H1 (cell line): Measurements from ENCODE around the gene NBAS. TPM values are rescaled to one million over a fixed set of nuclear protein-coding genes. Genes with fewer than 3 reads are reported as not detected.

Source experiments
- CTCF ChIA-PET: fragments of 300-600 bp; sonication (Branson Sonifier 250); formaldehyde crosslinking; loops from one replicate; lab custom pipeline; 2021; ENCODE audit not compliant: partially characterized antibody; lab: Charles Lee
- POLR2A ChIA-PET: fragments of 300-600 bp; sonication (Branson Sonifier 250); formaldehyde crosslinking; loops from one replicate; lab custom pipeline; 2021; ENCODE audit warnings: inconsistent platforms; ENCODE audit not compliant: partially characterized antibody; lab: Charles Lee
- DNase-seq, 2 experiments: peaks; one replicate each; pipeline versions ENCODE4 v3.0.0 to v3.0.0-alpha.2; 2010 to 2022; ENCODE audit warnings: low spot score in 2 of 2, low read depth in 1 of 2, mixed read lengths in 1 of 2
- FAIRE-seq: peaks from 2 replicates; lab custom pipeline; 2011; peaks lifted over from hg19 to GRCh38; lab: Jason Lieb, UNC
- H2AFZ ChIP-seq: 2 replicates; pipeline ENCODE4 v1.8.1; 2012; ENCODE audit warnings: low read length, inconsistent platforms
- H2AK5ac ChIP-seq: 2 replicates; pipeline ENCODE4 v1.6.1; 2013; ENCODE audit warnings: low read depth, low read length
- H2BK120ac ChIP-seq: replicated peaks from 2 replicates; pipeline ENCODE3; 2013; ENCODE audit warnings: low read depth, low read length, inconsistent platforms
- H2BK12ac ChIP-seq: 2 replicates; pipeline ENCODE4 v1.6.1; 2013; ENCODE audit warnings: low read depth, low read length
- H2BK15ac ChIP-seq: 2 replicates; pipeline ENCODE4 v1.6.1; 2013; ENCODE audit warnings: low read length
- H2BK20ac ChIP-seq: 2 replicates; pipeline ENCODE4 v1.6.1; 2013; ENCODE audit warnings: low read length
- H2BK5ac ChIP-seq: 2 replicates; pipeline ENCODE4 v1.6.1; 2013; ENCODE audit warnings: low read depth, low read length
- H3K14ac ChIP-seq: 2 replicates; pipeline ENCODE4 v1.6.1; 2013; ENCODE audit warnings: inconsistent platforms; ENCODE audit not compliant: insufficient read length
- H3K18ac ChIP-seq: 2 replicates; pipeline ENCODE4 v1.6.1; 2013; ENCODE audit warnings: low read length; ENCODE audit errors: extremely low read depth
- H3K23ac ChIP-seq: 2 replicates; pipeline ENCODE4 v1.6.1; 2013; ENCODE audit warnings: inconsistent platforms; ENCODE audit not compliant: insufficient read length
- H3K23me2 ChIP-seq: 2 replicates; pipeline ENCODE4 v1.6.1; 2013; ENCODE audit warnings: low read depth, low read length
- H3K27ac ChIP-seq: 2 replicates; pipeline ENCODE4 v1.6.1; 2011; ENCODE audit warnings: low read depth, low read length, inconsistent platforms
- H3K27me3 ChIP-seq, 4 experiments: replicated peaks in 1 of 4; 1 replicate in 1 of 4; 2 replicates in 3 of 4; pipeline versions ENCODE4 v1.6.1 to v1.8.1; 2011 to 2013; ENCODE audit warnings: low read length in 3 of 4, mild to moderate bottlenecking in 3 of 4, inconsistent platforms in 2 of 4, mixed read lengths in 2 of 4, moderate library complexity in 1 of 4; ENCODE audit not compliant: control insufficient read depth in 3 of 4, insufficient read depth in 3 of 4; ENCODE audit errors: extremely low read depth in 1 of 4
- H3K36me3 ChIP-seq, 4 experiments: 2 replicates each; pipeline versions ENCODE4 v1.6.1 to v1.8.1; 2011 to 2013; ENCODE audit warnings: mild to moderate bottlenecking in 4 of 4, low read length in 3 of 4, moderate library complexity in 2 of 4, control low read depth in 1 of 4, inconsistent platforms in 1 of 4; ENCODE audit not compliant: insufficient read depth in 4 of 4, control insufficient read depth in 2 of 4
- H3K4ac ChIP-seq: replicated peaks from 2 replicates; pipeline ENCODE3; 2013; ENCODE audit warnings: low read length, low read depth, mixed read lengths, inconsistent platforms; ENCODE audit not compliant: insufficient read length
- H3K4me1 ChIP-seq, 4 experiments: replicated peaks in 1 of 4; 1 replicate in 1 of 4; 2 replicates in 3 of 4; pipeline versions ENCODE4 v1.6.1 to v1.8.1; 2011 to 2013; ENCODE audit warnings: low read length in 3 of 4, inconsistent platforms in 2 of 4, mixed read lengths in 1 of 4; ENCODE audit not compliant: insufficient read depth in 4 of 4, control insufficient read depth in 3 of 4
- H3K4me2 ChIP-seq, 2 experiments: 2 replicates each; pipeline versions ENCODE4 v1.6.1 to v1.8.1; 2011 to 2013; ENCODE audit warnings: low read depth in 2 of 2, low read length in 2 of 2, control low read depth in 1 of 2, inconsistent platforms in 1 of 2, mild to moderate bottlenecking in 1 of 2; ENCODE audit not compliant: insufficient read depth in 1 of 2
- H3K4me3 ChIP-seq, 4 experiments: fragments of 200-600, 300-600 bp in 1 of 4; sonication (generic), shearing (Covaris generic), sonication (Bioruptor Twin) in 1 of 4; 2 replicates each; pipeline versions ENCODE4 v1.5.1 to v1.8.1; 2011 to 2016; ENCODE audit warnings: low read length in 4 of 4, low read depth in 3 of 4, control low read depth in 2 of 4, inconsistent platforms in 2 of 4, mild to moderate bottlenecking in 2 of 4, mixed read lengths in 1 of 4, moderate library complexity in 1 of 4; ENCODE audit not compliant: insufficient read depth in 2 of 4; ENCODE audit errors: extremely low read depth in 1 of 4
- H3K56ac ChIP-seq: replicated peaks from 2 replicates; pipeline ENCODE3; 2013; ENCODE audit warnings: low read depth, mild to moderate bottlenecking, mixed read lengths, low read length, inconsistent platforms; ENCODE audit not compliant: insufficient read length
- H3K79me1 ChIP-seq: 2 replicates; pipeline ENCODE4 v1.6.1; 2013; ENCODE audit warnings: low read depth, low read length, control low read depth
- H3K79me2 ChIP-seq, 2 experiments: 2 replicates each; pipeline versions ENCODE4 v1.6.1 to v1.8.1; 2012 to 2013; ENCODE audit warnings: low read length in 2 of 2, mild to moderate bottlenecking in 2 of 2, inconsistent platforms in 1 of 2; ENCODE audit not compliant: insufficient read depth in 2 of 2, control insufficient read depth in 1 of 2
- H3K9ac ChIP-seq, 4 experiments: replicated peaks in 1 of 4; 1 replicate in 1 of 4; 2 replicates in 3 of 4; pipeline versions ENCODE4 v1.6.1 to v1.8.1; 2011 to 2013; ENCODE audit warnings: low read depth in 3 of 4, low read length in 3 of 4, control low read depth in 2 of 4, mild to moderate bottlenecking in 2 of 4, moderate library complexity in 2 of 4, inconsistent platforms in 1 of 4; ENCODE audit errors: extremely low read depth in 1 of 4
- H3K9me3 ChIP-seq, 2 experiments: 2 replicates each; pipeline versions ENCODE4 v1.6.1 to v1.8.1; 2012 to 2013; ENCODE audit warnings: mild to moderate bottlenecking in 2 of 2, moderate library complexity in 2 of 2, control low read depth in 1 of 2, inconsistent platforms in 1 of 2, low read depth in 1 of 2, low read length in 1 of 2, mixed read lengths in 1 of 2; ENCODE audit not compliant: insufficient read depth in 2 of 2
- H4K20me1 ChIP-seq, 2 experiments: replicated peaks in 1 of 2; 2 replicates each; pipeline versions ENCODE3 to v1.8.1; 2011 to 2013; ENCODE audit warnings: inconsistent platforms in 2 of 2, low read length in 2 of 2, mild to moderate bottlenecking in 1 of 2; ENCODE audit not compliant: insufficient read depth in 2 of 2, control insufficient read depth in 1 of 2
- H4K5ac ChIP-seq: 2 replicates; pipeline ENCODE4 v1.6.1; 2013; ENCODE audit warnings: low read length, low read depth, mixed read lengths, inconsistent platforms; ENCODE audit not compliant: insufficient read length
- H4K8ac ChIP-seq: 2 replicates; pipeline ENCODE4 v1.8.0; 2013; ENCODE audit warnings: mild to moderate bottlenecking, moderate library complexity, low read length, inconsistent platforms; ENCODE audit not compliant: insufficient read depth; ENCODE audit errors: extremely low read depth
- H4K91ac ChIP-seq: replicated peaks from 2 replicates; pipeline ENCODE3; 2013; ENCODE audit warnings: low read length, mixed read lengths, inconsistent platforms; ENCODE audit not compliant: insufficient read length
- ASH2L ChIP-seq: fragments of 200-600, 300-600 bp; sonication (generic); IDR thresholded peaks from one replicate; pipeline ENCODE4 v1.7.1; 2017; ENCODE audit warnings: low read length
- CTCF ChIP-seq, 3 experiments: IDR thresholded peaks; 1 replicate in 2 of 3; 2 replicates in 1 of 3; pipeline versions ENCODE4 v1.5.1 to v1.6.1; 2011; ENCODE audit warnings: low read length in 3 of 3, mild to moderate bottlenecking in 3 of 3, inconsistent platforms in 2 of 3, low read depth in 1 of 3, moderate library complexity in 1 of 3; ENCODE audit not compliant: insufficient read depth in 1 of 3; ENCODE audit errors: control extremely low read depth in 1 of 3
- EZH2 ChIP-seq: fragments of 200-600 bp; sonication (generic); IDR thresholded peaks from 2 replicates; pipeline ENCODE4 v1.7.1; 2012; ENCODE audit warnings: low read depth, mild to moderate bottlenecking, moderate library complexity, low read length, inconsistent platforms; ENCODE audit not compliant: severe bottlenecking
- KDM1A ChIP-seq: fragments of 200-600, 300-600 bp; sonication (generic); IDR thresholded peaks from 2 replicates; pipeline ENCODE4 v1.7.1; 2016; ENCODE audit warnings: mild to moderate bottlenecking, low read length, borderline replicate concordance
- MAFK ChIP-seq: IDR thresholded peaks from 2 replicates; pipeline ENCODE4 v1.6.1; 2012; ENCODE audit warnings: low read depth, mild to moderate bottlenecking, improper control_type of control experiment, low read length
- POLR2AphosphoS5 ChIP-seq: IDR thresholded peaks from 2 replicates; pipeline ENCODE4 v1.6.1; 2011; ENCODE audit warnings: low read depth, low read length
- RAD21 ChIP-seq, 2 experiments: IDR thresholded peaks in 1 of 2; conservative IDR thresholded peaks in 1 of 2; 2 replicates each; pipeline ENCODE4 v1.6.1; 2011; ENCODE audit warnings: low read depth in 2 of 2, low read length in 2 of 2, improper control_type of control experiment in 1 of 2, inconsistent platforms in 1 of 2, mild to moderate bottlenecking in 1 of 2, moderate library complexity in 1 of 2
- RFX5 ChIP-seq: IDR thresholded peaks from 2 replicates; pipeline ENCODE4 v1.6.1; 2011; ENCODE audit warnings: low read depth, low read length, improper control_type of control experiment, borderline replicate concordance
- SAP30 ChIP-seq: fragments of 300-600 bp; sonication (generic); IDR thresholded peaks from 2 replicates; pipeline ENCODE4 v1.7.1; 2012; ENCODE audit warnings: low read length, moderate library complexity, mild to moderate bottlenecking, inconsistent platforms; ENCODE audit not compliant: insufficient read depth, insufficient replicate concordance
- SP2 ChIP-seq: IDR thresholded peaks from 2 replicates; pipeline ENCODE4 v1.6.1; 2012; ENCODE audit warnings: mild to moderate bottlenecking, low read length, inconsistent platforms
- WGBS, 2 experiments: shearing (Covaris generic) in 1 of 2; methylation state at CpG; one replicate each; pipeline versions ENCODE4 v1.1.6 to v1.1.7; 2013 to 2015; ENCODE audit warnings: low lambda C conversion rate in 2 of 2, mixed read lengths in 2 of 2, inconsistent platforms in 1 of 2, low coverage in 1 of 2, missing lambda C conversion rate in 1 of 2; ENCODE audit not compliant: insufficient replicate concordance in 2 of 2, insufficient coverage in 1 of 2, insufficient read length in 1 of 2; ENCODE audit errors: extremely low coverage in 1 of 2, missing lambda C conversion rate in 1 of 2; 5-methylcytosine and 5-hydroxymethylcytosine counted together
- polyA plus RNA-seq, 7 experiments: library from polyadenylated mRNA; depleted of rRNA in 3 of 7; stranded (reverse) in 5 of 7; unstranded in 2 of 7; fragments of >200 nt in 5 of 7; fragments of 200-250 nt in 2 of 7; gene quantifications; 1 replicate in 5 of 7; 2 replicates in 1 of 7; 4 replicates in 1 of 7; pipeline versions ENCODE4 v1.2.1 to v1.2.3, GENCODE V29; 2011 to 2013; ENCODE audit warnings: missing spikeins in 2 of 7, mixed read lengths in 2 of 7
- total RNA-seq: library from RNA; stranded (reverse); fragmentation: NEBNext Ultra II Directional; extraction: Animal tissue kit (Norgen Biotek cat#: 25700); gene quantifications from 2 replicates; pipeline ENCODE4 v1.2.1, GENCODE V29; 2021

The NBAS gene
- total and polyA plus RNA-seq, 2 of the 8 experiments (the other 6 are each of a cell fraction or from before 2014, with no cell fraction given) = 19.6 to 34.8 TPM

- Histone ChIP-seq H3K4ac (no peak overlapping the region), H3K56ac (no peak overlapping the region), H3K79me1 (no peaks in the 10 kb centered on the region), H3K4me1 (no peaks in the 10 kb centered on the region; a peak in 1 of 7 replicates), H2AK5ac (no peak overlapping the region), H3K14ac (no peak overlapping the region), H4K5ac (no peak overlapping the region), H2AFZ (no peak overlapping the region), H3K27ac (no peak overlapping the region), H3K27me3 (no peaks in the 10 kb centered on the region), H2BK5ac (no peak overlapping the region), H2BK20ac (no peak overlapping the region), H3K23me2 (no peaks in the 10 kb centered on the region), H2BK12ac (no peak overlapping the region), H3K9ac (no peak overlapping the region), H3K18ac (no peak overlapping the region), H2BK120ac (no peak overlapping the region), H3K79me2 (no peaks in the 10 kb centered on the region), H3K23ac (no peak overlapping the region), H4K8ac (no peak overlapping the region), H3K36me3 (no peaks in the 10 kb centered on the region), H3K9me3 (no peaks in the 10 kb centered on the region), H4K20me1 (no peaks in the 10 kb centered on the region), H2BK15ac (no peak overlapping the region), H4K91ac (no peak overlapping the region), H3K4me2 (no peak overlapping the region), H3K4me3 (no peak overlapping the region)
- POLR2A ChIA-PET = no interaction called here
- CTCF ChIA-PET = interaction anchor here (0.7 to 1.6 kb wide), 2 partner anchors 398 to 492 kb away, joined by 3 to 4 read pairs; no protein-coding TSS in a partner anchor
- DNase-seq = no peak
- no peak for FAIRE-seq
- WGBS, 2 experiments = 94% methylated on average over 12 of the region's 14 CpGs; no CpG with 5 or more reads in 1 of the 2 experiments
- TF ChIP-seq MAFK (no peak), ASH2L (no peak), SAP30 (no peak), SP2 (no peak), POLR2AphosphoS5 (no peak), CTCF (IDR thresholded peaks at IDR 0.05; ENCODE audit: control extremely low read depth in 1 of 3, insufficient read depth in 1 of 3, low read depth in 1 of 3, low read length in 3 of 3) (no peak), EZH2 (no peak), RAD21 (IDR thresholded peaks at IDR 0.05 in 1 of 2, conservative IDR thresholded peaks at IDR 0.05 in 1 of 2; ENCODE audit: low read depth in 2 of 2, low read length in 2 of 2) (no peak), KDM1A (no peak), RFX5 (no peak)
These were observed 382.2 kb downstream of the NBAS start for GRCh38 chr2:15178946-15179345.
